Measurements from ENCODE around the gene THEM4.

THEM4 gene

DNA sequence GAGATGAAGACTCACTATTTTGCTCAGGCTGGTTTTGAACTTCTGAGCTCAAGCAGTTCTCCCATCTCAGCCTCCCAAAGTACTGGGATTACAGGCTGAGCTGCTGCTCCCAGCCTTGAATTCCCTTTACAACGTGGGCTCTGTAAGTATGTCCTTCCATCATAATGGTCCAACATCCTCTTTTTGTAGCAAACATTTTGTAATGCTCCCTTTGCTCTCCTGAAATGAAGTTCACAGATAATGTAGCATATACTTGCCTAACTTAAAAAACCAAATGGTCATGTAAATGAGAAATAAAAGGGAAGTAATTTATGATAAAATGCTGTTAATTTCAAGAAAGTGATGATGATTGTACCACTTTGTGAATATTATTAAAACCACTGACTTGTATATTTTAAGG, 30.5 kb upstream of the THEM4 start:
- DNase-seq (ENCODE audit: low read depth): no peak
- TF ChIP-seq, protein P1, sequence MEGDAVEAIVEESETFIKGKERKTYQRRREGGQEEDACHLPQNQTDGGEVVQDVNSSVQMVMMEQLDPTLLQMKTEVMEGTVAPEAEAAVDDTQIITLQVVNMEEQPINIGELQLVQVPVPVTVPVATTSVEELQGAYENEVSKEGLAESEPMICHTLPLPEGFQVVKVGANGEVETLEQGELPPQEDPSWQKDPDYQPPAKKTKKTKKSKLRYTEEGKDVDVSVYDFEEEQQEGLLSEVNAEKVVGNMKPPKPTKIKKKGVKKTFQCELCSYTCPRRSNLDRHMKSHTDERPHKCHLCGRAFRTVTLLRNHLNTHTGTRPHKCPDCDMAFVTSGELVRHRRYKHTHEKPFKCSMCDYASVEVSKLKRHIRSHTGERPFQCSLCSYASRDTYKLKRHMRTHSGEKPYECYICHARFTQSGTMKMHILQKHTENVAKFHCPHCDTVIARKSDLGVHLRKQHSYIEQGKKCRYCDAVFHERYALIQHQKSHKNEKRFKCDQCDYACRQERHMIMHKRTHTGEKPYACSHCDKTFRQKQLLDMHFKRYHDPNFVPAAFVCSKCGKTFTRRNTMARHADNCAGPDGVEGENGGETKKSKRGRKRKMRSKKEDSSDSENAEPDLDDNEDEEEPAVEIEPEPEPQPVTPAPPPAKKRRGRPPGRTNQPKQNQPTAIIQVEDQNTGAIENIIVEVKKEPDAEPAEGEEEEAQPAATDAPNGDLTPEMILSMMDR (IDR thresholded peaks at IDR 0.05; ENCODE audit: low read depth, low read length): no peak
- no peak for TF ChIP-seq MYC (IDR thresholded peaks at IDR 0.05; ENCODE audit: low read depth, low read length)
- TF ChIP-seq, protein P2, sequence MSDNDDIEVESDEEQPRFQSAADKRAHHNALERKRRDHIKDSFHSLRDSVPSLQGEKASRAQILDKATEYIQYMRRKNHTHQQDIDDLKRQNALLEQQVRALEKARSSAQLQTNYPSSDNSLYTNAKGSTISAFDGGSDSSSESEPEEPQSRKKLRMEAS (IDR thresholded peaks at IDR 0.05; ENCODE audit: low read depth, low read length): no peak
- no peak for TF ChIP-seq POLR2A (IDR thresholded peaks at IDR 0.05; ENCODE audit: extremely low read depth, insufficient read length)
- H3K4me3 ChIP-seq (ENCODE audit: low read depth, low read length): no peak overlapping the region

DNA sequence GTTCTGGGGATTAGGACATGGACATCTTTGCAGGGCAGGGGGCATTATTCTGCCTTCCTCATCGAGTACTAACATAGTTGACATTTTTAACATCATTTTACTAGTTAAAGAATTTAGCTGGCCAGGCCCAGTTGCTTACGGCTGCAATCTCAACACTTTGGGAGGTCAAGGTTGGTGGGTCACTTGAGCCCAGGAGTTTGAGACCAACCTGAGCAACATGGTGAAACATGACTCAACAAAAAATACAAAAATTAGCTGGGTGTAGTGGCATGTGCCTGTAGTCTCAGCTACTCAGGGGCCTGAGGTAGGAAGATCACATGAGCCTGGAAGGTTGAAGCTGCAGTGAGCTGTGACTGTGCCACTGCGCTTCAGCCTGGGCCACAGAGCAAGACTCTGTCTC, 29.8 kb upstream of the THEM4 start:
- no peak overlapping the region for H3K4me3 ChIP-seq (ENCODE audit: low read depth, low read length)
- DNase-seq (ENCODE audit: low read depth): no peak
- TF ChIP-seq, protein P2 (IDR thresholded peaks at IDR 0.05; ENCODE audit: low read depth, low read length): no peak
- TF ChIP-seq MYC (IDR thresholded peaks at IDR 0.05; ENCODE audit: low read depth, low read length) (no peak), POLR2A (IDR thresholded peaks at IDR 0.05; ENCODE audit: extremely low read depth, insufficient read length) (no peak)
- TF ChIP-seq, protein P1 (IDR thresholded peaks at IDR 0.05; ENCODE audit: low read depth, low read length): no peak

DNA sequence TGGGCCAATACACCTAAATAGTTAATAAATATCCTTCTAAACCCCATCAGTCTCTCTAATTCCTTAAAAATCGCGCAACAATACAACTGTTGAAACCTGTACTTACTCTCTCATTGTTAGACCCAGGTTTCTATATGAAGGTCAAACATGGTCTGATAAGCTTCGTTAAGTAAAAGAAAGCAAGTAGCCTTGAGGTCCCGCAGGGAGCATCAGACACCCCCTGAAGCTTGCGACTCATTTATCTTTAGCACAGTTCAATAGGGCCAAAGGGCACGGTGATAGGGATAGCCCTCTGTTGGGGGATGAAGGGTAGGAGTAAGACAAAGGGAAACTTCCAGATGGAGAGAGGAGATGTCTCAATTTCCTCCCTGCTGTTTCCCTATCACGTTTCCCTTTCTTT, 27.3 kb upstream of the THEM4 start:
- H3K4me3 ChIP-seq (ENCODE audit: low read depth, low read length): no peak overlapping the region
- no peak for DNase-seq (ENCODE audit: low read depth)
- TF ChIP-seq, protein P1 (IDR thresholded peaks at IDR 0.05; ENCODE audit: low read depth, low read length): no peak
- TF ChIP-seq, protein P2 (IDR thresholded peaks at IDR 0.05; ENCODE audit: low read depth, low read length): no peak
- no peak for TF ChIP-seq MYC (IDR thresholded peaks at IDR 0.05; ENCODE audit: low read depth, low read length)
- TF ChIP-seq POLR2A (IDR thresholded peaks at IDR 0.05; ENCODE audit: extremely low read depth, insufficient read length): no peak

DNA sequence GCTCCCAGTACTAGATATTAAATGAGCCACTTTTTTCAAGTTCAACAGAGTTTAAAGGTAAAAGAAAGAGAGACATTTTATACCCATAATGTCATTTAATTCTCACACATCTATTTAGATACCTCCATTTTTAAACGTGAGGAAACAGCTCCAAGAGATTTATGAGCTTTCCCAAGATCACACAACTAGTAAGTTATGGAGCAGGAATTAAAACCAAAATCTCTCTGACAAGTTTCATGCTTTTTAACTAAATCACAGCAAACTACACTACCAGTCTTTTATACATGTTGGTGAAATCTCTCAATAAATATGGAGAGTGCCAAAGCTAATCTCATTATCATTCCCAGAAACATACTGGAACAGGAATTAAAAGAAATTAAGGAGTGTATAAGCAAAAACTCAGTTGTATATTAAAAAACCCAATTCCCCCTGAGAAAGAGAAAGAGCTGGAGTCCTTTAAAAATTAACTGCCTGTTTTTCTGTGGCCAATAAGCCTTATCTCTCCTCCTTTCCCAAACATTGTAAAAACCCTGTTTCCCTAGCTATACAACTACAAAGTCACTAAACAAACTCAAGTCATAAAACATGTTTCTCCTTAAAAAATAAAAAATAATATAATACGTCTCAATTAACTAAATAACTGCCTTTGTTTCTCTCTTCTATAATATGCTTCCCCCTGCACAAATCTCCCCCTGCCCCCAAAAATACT, 26.7 kb upstream of the THEM4 start:
- TF ChIP-seq, protein P2 (IDR thresholded peaks at IDR 0.05; ENCODE audit: low read depth, low read length): no peak
- TF ChIP-seq MYC (IDR thresholded peaks at IDR 0.05; ENCODE audit: low read depth, low read length): no peak
- TF ChIP-seq, protein P1 (IDR thresholded peaks at IDR 0.05; ENCODE audit: low read depth, low read length): no peak
- TF ChIP-seq POLR2A (IDR thresholded peaks at IDR 0.05; ENCODE audit: extremely low read depth, insufficient read length): no peak
- H3K4me3 ChIP-seq (ENCODE audit: low read depth, low read length): no peak overlapping the region
- no peak for DNase-seq (ENCODE audit: low read depth)

DNA sequence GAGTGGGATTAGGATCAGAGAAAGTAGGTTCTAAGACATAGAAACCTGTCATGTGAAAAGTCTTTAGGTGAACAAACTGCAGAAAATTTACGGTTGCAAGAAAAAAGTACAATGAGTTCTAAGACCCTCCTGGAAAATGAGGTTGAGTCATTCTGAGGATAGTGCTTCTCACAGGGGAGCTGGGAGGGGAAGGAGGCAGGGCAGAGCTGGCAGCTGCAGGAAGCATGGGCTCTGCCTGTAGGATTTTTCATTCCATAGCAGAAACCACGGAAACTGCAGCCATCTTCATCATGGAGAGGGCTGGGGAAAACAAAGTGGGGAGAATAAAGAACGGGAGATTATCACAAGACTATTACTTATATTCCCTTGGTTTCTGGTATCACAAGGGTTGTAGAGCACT, 25.8 kb upstream of the THEM4 start:
- DNase-seq (ENCODE audit: low read depth): no peak
- no peak overlapping the region for H3K4me3 ChIP-seq (ENCODE audit: low read depth, low read length)
- TF ChIP-seq POLR2A (IDR thresholded peaks at IDR 0.05; ENCODE audit: extremely low read depth, insufficient read length) (no peak), MYC (IDR thresholded peaks at IDR 0.05; ENCODE audit: low read depth, low read length) (no peak)
- TF ChIP-seq, protein P2 (IDR thresholded peaks at IDR 0.05; ENCODE audit: low read depth, low read length): no peak
- TF ChIP-seq, protein P1 (IDR thresholded peaks at IDR 0.05; ENCODE audit: low read depth, low read length): no peak
